ENCODE measurements around the gene RNF213.

- TF ChIP-seq CTCF (IDR thresholded peaks at IDR 0.05; ENCODE audit: insufficient read depth, low read length) (no peak), SPI1 (IDR thresholded peaks at IDR 0.05; ENCODE audit: borderline replicate concordance, low read depth) (no peak), REST (IDR thresholded peaks at IDR 0.05; ENCODE audit: insufficient replicate concordance, low read depth) (no peak), GABPA (IDR thresholded peaks at IDR 0.05; ENCODE audit: low read depth) (no peak), POLR2AphosphoS5 (IDR thresholded peaks at IDR 0.05; ENCODE audit: low read depth) (no peak)
Observed at GRCh38 chr17:80292521-80292971, 31.9 kb downstream of the RNF213 start.
